ENCODE results near the gene TMEM178A.

The TMEM178A gene

GRCh38 chr2:39631718-39632117 is 34.0 kb upstream of the TMEM178A start:
- Histone ChIP-seq H3K79me1 (ENCODE audit: low read length) (no peaks in the 10 kb centered on the region), H3K36me3 (ENCODE audit: control insufficient read depth in 1 of 2, insufficient read depth in 2 of 2, low read length in 2 of 2) (no peaks in the 10 kb centered on the region), H3K27ac (ENCODE audit: low read depth, low read length) (no peak overlapping the region), H3K4ac (ENCODE audit: low read depth, low read length) (no peak overlapping the region), H3K14ac (ENCODE audit: low read length) (no peak overlapping the region), H3K9me3 (ENCODE audit: insufficient read depth, low read depth, low read length) (no peaks in the 10 kb centered on the region), H3K23ac (ENCODE audit: low read length) (no peak overlapping the region), H3K18ac (ENCODE audit: low read length) (no peak overlapping the region), H4K91ac (ENCODE audit: low read depth, low read length) (no peak overlapping the region), H3K9ac (ENCODE audit: low read length) (no peak overlapping the region), H2AFZ (ENCODE audit: insufficient read depth, low read length, poor library complexity) (no peak overlapping the region), H2BK120ac (ENCODE audit: insufficient read depth, low read length, poor library complexity) (no peak overlapping the region), H3K4me3 (ENCODE audit: low read depth, low read length) (no peak overlapping the region), H2BK12ac (ENCODE audit: low read length) (no peak overlapping the region), H4K8ac (ENCODE audit: low read depth, low read length) (no peak overlapping the region), H3K4me1 (ENCODE audit: control insufficient read depth in 1 of 2, insufficient read depth in 2 of 2, low read length in 2 of 2) (no peaks in the 10 kb centered on the region), H3K4me2 (ENCODE audit: low read length) (no peak overlapping the region), H2BK5ac (ENCODE audit: low read depth, low read length, poor library complexity) (no peak overlapping the region), H3K79me2 (ENCODE audit: control insufficient read depth, insufficient read depth, low read length, poor library complexity) (no peaks in the 10 kb centered on the region), H3K27me3 (ENCODE audit: insufficient read depth, low read length) (no peaks in the 10 kb centered on the region), H4K12ac (ENCODE audit: low read depth, low read length) (no peak overlapping the region), H2AK5ac (ENCODE audit: low read length) (no peak overlapping the region)
- peak; percentile 6 to 25 for DNase-seq
- WGBS (ENCODE audit: extremely low coverage, insufficient coverage, insufficient read length) = no CpG with 5 or more reads among the region's 3 CpGs

GRCh38 chr2:39632876-39633275 is 32.8 kb upstream of the TMEM178A start:
- Histone ChIP-seq H3K79me2 (ENCODE audit: control insufficient read depth, insufficient read depth, low read length, poor library complexity) (no peaks in the 10 kb centered on the region), H3K18ac (ENCODE audit: low read length) (no peak overlapping the region), H3K4ac (ENCODE audit: low read depth, low read length) (no peak overlapping the region), H3K4me2 (ENCODE audit: low read length) (no peak overlapping the region), H4K12ac (ENCODE audit: low read depth, low read length) (no peak overlapping the region), H2AFZ (ENCODE audit: insufficient read depth, low read length, poor library complexity) (no peak overlapping the region), H4K8ac (ENCODE audit: low read depth, low read length) (no peak overlapping the region), H3K14ac (ENCODE audit: low read length) (no peak overlapping the region), H3K9ac (ENCODE audit: low read length) (no peak overlapping the region), H2AK5ac (ENCODE audit: low read length) (no peak overlapping the region), H3K79me1 (ENCODE audit: low read length) (no peaks in the 10 kb centered on the region), H3K36me3 (ENCODE audit: control insufficient read depth in 1 of 2, insufficient read depth in 2 of 2, low read length in 2 of 2) (no peaks in the 10 kb centered on the region), H2BK120ac (ENCODE audit: insufficient read depth, low read length, poor library complexity) (no peak overlapping the region), H3K27me3 (ENCODE audit: insufficient read depth, low read length) (no peaks in the 10 kb centered on the region), H3K9me3 (ENCODE audit: insufficient read depth, low read depth, low read length) (no peaks in the 10 kb centered on the region), H4K91ac (ENCODE audit: low read depth, low read length) (no peak overlapping the region), H2BK5ac (ENCODE audit: low read depth, low read length, poor library complexity) (no peak overlapping the region), H3K4me3 (ENCODE audit: low read depth, low read length) (no peak overlapping the region), H3K23ac (ENCODE audit: low read length) (no peak overlapping the region), H3K27ac (ENCODE audit: low read depth, low read length) (no peak overlapping the region), H2BK12ac (ENCODE audit: low read length) (no peak overlapping the region), H3K4me1 (ENCODE audit: control insufficient read depth in 1 of 2, insufficient read depth in 2 of 2, low read length in 2 of 2) (no peaks in the 10 kb centered on the region)
- no CpG with 5 or more reads among the region's 4 CpGs for WGBS (ENCODE audit: extremely low coverage, insufficient coverage, insufficient read length)
- DNase-seq = no peak

GRCh38 chr2:39636306-39636705 is 29.4 kb upstream of the TMEM178A start:
- H3K14ac ChIP-seq (ENCODE audit: low read length) = no peak overlapping the region
- 100% methylated on average over 1 of the region's 3 CpGs for WGBS (ENCODE audit: extremely low coverage, insufficient coverage, insufficient read length)
- no peak overlapping the region for H3K23ac ChIP-seq (ENCODE audit: low read length)

GRCh38 chr2:39638581-39638980 is 27.1 kb upstream of the TMEM178A start:
- H3K4me3 ChIP-seq (ENCODE audit: low read depth, low read length) = no peak overlapping the region
- no peak overlapping the region for H4K91ac ChIP-seq (ENCODE audit: low read depth, low read length)
- no peaks in the 10 kb centered on the region for H3K79me1 ChIP-seq (ENCODE audit: low read length)
- no peak overlapping the region for H2BK12ac ChIP-seq (ENCODE audit: low read length)
- H3K14ac ChIP-seq (ENCODE audit: low read length) = no peak overlapping the region
- H3K4me2 ChIP-seq (ENCODE audit: low read length) = no peak overlapping the region
- no peak overlapping the region for H2BK120ac ChIP-seq (ENCODE audit: insufficient read depth, low read length, poor library complexity)
- H2AFZ ChIP-seq (ENCODE audit: insufficient read depth, low read length, poor library complexity) = no peak overlapping the region
- H4K8ac ChIP-seq (ENCODE audit: low read depth, low read length) = no peak overlapping the region
- peaks cover 0 to 2% of the 10 kb centered on the region in 2 experiments for H3K4me1 ChIP-seq (ENCODE audit: control insufficient read depth in 1 of 2, insufficient read depth in 2 of 2, low read length in 2 of 2)
- no peak overlapping the region for H3K23ac ChIP-seq (ENCODE audit: low read length)
- no peak overlapping the region for H2AK5ac ChIP-seq (ENCODE audit: low read length)
- no peaks in the 10 kb centered on the region for H3K27me3 ChIP-seq (ENCODE audit: insufficient read depth, low read length)
- DNase-seq = no peak
- no peaks in the 10 kb centered on the region for H3K36me3 ChIP-seq (ENCODE audit: control insufficient read depth in 1 of 2, insufficient read depth in 2 of 2, low read length in 2 of 2)
- H2BK5ac ChIP-seq (ENCODE audit: low read depth, low read length, poor library complexity) = no peak overlapping the region
- no peaks in the 10 kb centered on the region for H3K79me2 ChIP-seq (ENCODE audit: control insufficient read depth, insufficient read depth, low read length, poor library complexity)
- no peak overlapping the region for H3K27ac ChIP-seq (ENCODE audit: low read depth, low read length)
- no peaks in the 10 kb centered on the region for H3K9me3 ChIP-seq (ENCODE audit: insufficient read depth, low read depth, low read length)
- no peak overlapping the region for H3K9ac ChIP-seq (ENCODE audit: low read length)
- no CpG with 5 or more reads among the region's 3 CpGs for WGBS (ENCODE audit: extremely low coverage, insufficient coverage, insufficient read length)
- H3K18ac ChIP-seq (ENCODE audit: low read length) = no peak overlapping the region
- H3K4ac ChIP-seq (ENCODE audit: low read depth, low read length) = no peak overlapping the region
- H4K12ac ChIP-seq (ENCODE audit: low read depth, low read length) = no peak overlapping the region

More at GRCh38 chr2:39636306-39636705, 29.4 kb upstream of the TMEM178A start:
- no peak overlapping the region for H3K4ac ChIP-seq (ENCODE audit: low read depth, low read length)
- H2AK5ac ChIP-seq (ENCODE audit: low read length) = no peak overlapping the region
- H2AFZ ChIP-seq (ENCODE audit: insufficient read depth, low read length, poor library complexity) = no peak overlapping the region
- H4K91ac ChIP-seq (ENCODE audit: low read depth, low read length) = no peak overlapping the region
- H3K4me3 ChIP-seq (ENCODE audit: low read depth, low read length) = no peak overlapping the region
- H3K27ac ChIP-seq (ENCODE audit: low read depth, low read length) = no peak overlapping the region
- H3K79me2 ChIP-seq (ENCODE audit: control insufficient read depth, insufficient read depth, low read length, poor library complexity) = no peaks in the 10 kb centered on the region
- H3K18ac ChIP-seq (ENCODE audit: low read length) = no peak overlapping the region
- no peaks in the 10 kb centered on the region for H3K27me3 ChIP-seq (ENCODE audit: insufficient read depth, low read length)
- H2BK5ac ChIP-seq (ENCODE audit: low read depth, low read length, poor library complexity) = no peak overlapping the region
- no peaks in the 10 kb centered on the region for H3K36me3 ChIP-seq (ENCODE audit: control insufficient read depth in 1 of 2, insufficient read depth in 2 of 2, low read length in 2 of 2)
- no peak overlapping the region for H3K4me2 ChIP-seq (ENCODE audit: low read length)
- DNase-seq = no peak
- no peak overlapping the region for H4K8ac ChIP-seq (ENCODE audit: low read depth, low read length)
- no peak overlapping the region for H4K12ac ChIP-seq (ENCODE audit: low read depth, low read length)
- H3K9me3 ChIP-seq (ENCODE audit: insufficient read depth, low read depth, low read length) = no peaks in the 10 kb centered on the region
- H2BK12ac ChIP-seq (ENCODE audit: low read length) = no peak overlapping the region
- no peaks in the 10 kb centered on the region for H3K4me1 ChIP-seq (ENCODE audit: control insufficient read depth in 1 of 2, insufficient read depth in 2 of 2, low read length in 2 of 2)
- H3K79me1 ChIP-seq (ENCODE audit: low read length) = no peaks in the 10 kb centered on the region
- H2BK120ac ChIP-seq (ENCODE audit: insufficient read depth, low read length, poor library complexity) = no peak overlapping the region
- no peak overlapping the region for H3K9ac ChIP-seq (ENCODE audit: low read length)
